NCI-H2196 treated with DMSO at 0.1 percent for 48 hours (cell line): ENCODE measurements around the gene LCE1A.

Experiments used
- DNase-seq: peaks from one replicate; lab custom pipeline; 2025; ENCODE audit not compliant: unreplicated experiment; lab: John Stamatoyannopoulos, UW

LCE1A gene

DNA sequence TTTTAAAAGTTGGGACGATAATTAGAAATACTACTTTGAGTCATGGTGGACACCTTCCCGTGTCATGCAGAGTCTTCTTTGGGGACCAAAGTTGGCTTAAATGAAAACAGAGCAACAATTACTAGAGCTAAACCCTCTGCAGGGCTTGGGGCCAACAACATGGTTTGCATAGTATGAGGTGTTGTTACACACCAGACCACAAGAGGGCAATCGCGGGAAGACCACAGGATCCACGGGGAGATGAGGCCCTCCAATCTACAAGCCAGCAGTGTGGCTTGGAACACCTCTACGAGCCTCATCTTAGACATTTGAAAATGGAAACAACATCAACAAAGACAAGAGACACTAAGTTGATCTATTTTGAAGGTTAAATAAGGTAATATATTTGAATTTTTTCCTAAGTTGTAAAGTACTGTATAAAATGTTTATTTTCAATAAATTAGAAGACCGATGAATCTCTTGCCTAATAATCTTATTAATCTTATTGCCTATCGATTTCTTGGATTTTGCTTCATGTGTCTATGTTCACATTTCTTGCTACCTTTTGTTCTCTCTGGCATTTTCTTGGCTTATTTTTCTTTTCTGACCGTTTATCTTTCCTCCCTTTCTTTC lies 42.6 kb downstream of the LCE1A start:
- DNase-seq = no peak

DNA sequence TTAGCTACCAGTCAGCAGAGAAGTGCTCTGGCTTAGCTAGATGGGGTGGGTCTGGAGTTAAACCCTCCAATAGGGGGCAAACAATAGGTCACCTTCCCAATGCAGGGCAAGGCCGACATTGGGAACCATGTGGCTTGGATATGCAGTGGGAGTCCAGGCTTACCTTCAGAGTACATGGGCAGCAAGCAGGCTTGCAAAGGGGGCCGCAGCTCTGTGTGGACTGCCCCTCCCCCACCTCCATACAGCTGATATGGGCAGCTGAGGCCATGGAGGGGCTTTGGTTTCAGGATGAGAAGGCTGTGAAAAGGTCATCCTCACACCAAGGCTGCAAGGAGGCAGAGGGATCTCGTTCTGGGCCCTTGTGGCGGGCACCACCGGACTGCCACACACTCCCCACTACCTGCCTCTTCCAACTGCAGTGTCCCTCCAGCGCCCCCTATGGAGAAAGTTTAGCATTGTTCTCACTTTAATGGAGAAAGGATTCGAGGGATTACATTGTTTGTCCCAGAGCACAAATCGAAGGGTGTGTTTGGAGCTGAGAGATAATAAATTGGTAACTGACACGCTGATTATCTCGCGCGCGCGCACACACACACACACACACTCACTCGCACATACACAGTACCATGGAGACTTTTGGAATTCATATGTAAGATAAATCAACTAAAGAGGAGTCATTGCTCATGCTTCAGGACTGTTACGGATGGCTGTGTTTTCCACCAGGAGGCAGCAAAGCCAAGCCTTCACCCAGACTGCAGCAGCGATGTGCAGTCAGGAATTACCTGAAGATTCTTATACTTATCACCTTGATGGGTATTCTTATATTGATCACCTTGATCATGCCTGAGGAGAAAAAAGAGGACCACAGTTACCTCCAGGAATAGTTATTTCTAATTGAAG lies 43.8 kb downstream of the LCE1A start:
- no peak for DNase-seq

GRCh38 chr1:152871731-152872126 lies 44.5 kb downstream of the LCE1A start:
- DNase-seq = no peak

DNA sequence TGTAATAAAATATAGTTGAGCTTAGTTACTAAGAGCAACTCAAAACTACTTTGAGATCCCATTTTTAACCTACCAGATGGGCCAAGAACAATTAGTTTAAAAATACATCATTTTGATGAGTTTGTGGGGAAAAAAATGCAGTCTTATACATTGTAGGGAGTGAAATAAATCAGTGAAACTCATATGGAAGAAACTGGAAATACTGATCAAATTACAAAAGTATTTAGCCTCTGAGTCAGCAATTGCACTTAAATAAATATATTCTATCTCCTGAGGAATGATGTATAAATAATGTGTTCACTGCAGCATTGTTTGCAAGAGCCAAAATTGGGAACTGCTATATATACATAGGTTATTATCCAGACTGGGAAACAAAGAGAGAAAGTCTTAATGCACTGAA lies 46.2 kb downstream of the LCE1A start:
- DNase-seq = no peak

DNA sequence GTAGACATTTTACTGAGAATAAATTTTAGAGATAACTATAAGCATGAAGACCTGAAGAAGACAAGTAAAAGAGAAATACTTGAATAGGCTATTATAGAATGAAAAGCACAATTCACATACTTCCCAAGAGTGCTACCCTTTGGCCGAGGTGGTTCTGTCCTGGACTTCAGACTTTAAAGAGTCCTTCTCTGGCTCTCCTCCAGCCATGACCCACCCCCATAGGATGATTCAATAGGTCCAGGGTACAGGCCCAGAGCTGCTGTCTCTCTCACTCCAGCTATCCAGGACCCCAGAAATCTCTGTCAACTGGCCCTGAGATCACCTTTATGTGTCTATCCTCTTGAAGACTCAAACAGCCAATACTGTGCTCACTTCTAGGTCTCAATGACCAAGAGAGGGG lies 49.6 kb downstream of the LCE1A start:
- no peak for DNase-seq
